GM06990 (cell line): ENCODE measurements around the gene LYRM4.

Experiments
- DNase-seq: peaks from one replicate; pipeline ENCODE4 v3.0.0-alpha.2; 2011; ENCODE audit not compliant: insufficient read length; ENCODE audit errors: extremely low read depth
- H3K27me3 ChIP-seq: replicated peaks from 2 replicates; pipeline ENCODE4 v1.6.0; 2011; ENCODE audit warnings: low read length; ENCODE audit not compliant: control insufficient read depth, insufficient read depth
- H3K36me3 ChIP-seq: 2 replicates; pipeline ENCODE4 v1.5.1; 2011; ENCODE audit warnings: low read length; ENCODE audit not compliant: control insufficient read depth, insufficient read depth
- H3K4me3 ChIP-seq: replicated peaks from 2 replicates; pipeline ENCODE4 v1.5.1; 2011; ENCODE audit warnings: low read depth, mild to moderate bottlenecking, control low read depth, low read length
- TF ChIP-seq, protein P1 (sequence below): IDR thresholded peaks from 2 replicates; pipeline ENCODE4 v1.5.1; 2011; ENCODE audit warnings: low read length, control low read depth, mild to moderate bottlenecking, inconsistent platforms; ENCODE audit not compliant: insufficient read depth, poor library complexity, severe bottlenecking

The LYRM4 gene

GRCh38 chr6:5108536-5109150 lies 152.1 kb downstream of the LYRM4 start:
- no peak for DNase-seq
- TF ChIP-seq, protein P1, sequence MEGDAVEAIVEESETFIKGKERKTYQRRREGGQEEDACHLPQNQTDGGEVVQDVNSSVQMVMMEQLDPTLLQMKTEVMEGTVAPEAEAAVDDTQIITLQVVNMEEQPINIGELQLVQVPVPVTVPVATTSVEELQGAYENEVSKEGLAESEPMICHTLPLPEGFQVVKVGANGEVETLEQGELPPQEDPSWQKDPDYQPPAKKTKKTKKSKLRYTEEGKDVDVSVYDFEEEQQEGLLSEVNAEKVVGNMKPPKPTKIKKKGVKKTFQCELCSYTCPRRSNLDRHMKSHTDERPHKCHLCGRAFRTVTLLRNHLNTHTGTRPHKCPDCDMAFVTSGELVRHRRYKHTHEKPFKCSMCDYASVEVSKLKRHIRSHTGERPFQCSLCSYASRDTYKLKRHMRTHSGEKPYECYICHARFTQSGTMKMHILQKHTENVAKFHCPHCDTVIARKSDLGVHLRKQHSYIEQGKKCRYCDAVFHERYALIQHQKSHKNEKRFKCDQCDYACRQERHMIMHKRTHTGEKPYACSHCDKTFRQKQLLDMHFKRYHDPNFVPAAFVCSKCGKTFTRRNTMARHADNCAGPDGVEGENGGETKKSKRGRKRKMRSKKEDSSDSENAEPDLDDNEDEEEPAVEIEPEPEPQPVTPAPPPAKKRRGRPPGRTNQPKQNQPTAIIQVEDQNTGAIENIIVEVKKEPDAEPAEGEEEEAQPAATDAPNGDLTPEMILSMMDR = no peak
- Histone ChIP-seq H3K27me3 (no peaks in the 10 kb centered on the region), H3K36me3 (no peaks in the 10 kb centered on the region; the same call in none of the 2 replicates), H3K4me3 (no peak overlapping the region)

DNA sequence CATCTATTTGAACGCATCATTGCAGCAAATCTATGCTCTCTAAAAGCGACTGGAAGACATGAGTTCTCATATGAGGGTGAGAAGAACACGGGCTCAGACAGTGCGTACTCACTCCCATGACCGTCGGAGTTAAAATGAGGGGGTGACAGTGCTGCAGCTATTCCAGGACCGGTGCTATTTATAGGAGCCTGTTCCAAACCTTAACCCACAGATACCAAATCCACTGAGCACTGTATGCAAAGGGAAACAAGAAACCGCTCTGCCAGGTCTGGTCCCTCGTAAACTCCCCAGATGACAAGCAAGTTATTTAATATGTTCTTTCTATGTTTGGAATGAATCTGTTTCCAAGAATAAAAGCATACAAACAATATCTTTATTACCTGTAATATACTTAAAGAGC lies 152.7 kb downstream of the LYRM4 start:
- H3K4me3 ChIP-seq = no peak overlapping the region
- no peaks in the 10 kb centered on the region for H3K27me3 ChIP-seq
- TF ChIP-seq, protein P1 = no peak
- DNase-seq = no peak
- no peaks in the 10 kb centered on the region; the same call in none of the 2 replicates for H3K36me3 ChIP-seq

GRCh38 chr6:5107341-5107740 lies 153.4 kb downstream of the LYRM4 start:
- TF ChIP-seq, protein P1 = no peak
- no peaks in the 10 kb centered on the region; the same call in none of the 2 replicates for H3K36me3 ChIP-seq
- H3K27me3 ChIP-seq = no peaks in the 10 kb centered on the region
- no peak for DNase-seq
- H3K4me3 ChIP-seq = no peak overlapping the region

- DNase-seq = no peak
- Histone ChIP-seq H3K36me3 (no peaks in the 10 kb centered on the region; the same call in none of the 2 replicates), H3K27me3 (no peaks in the 10 kb centered on the region), H3K4me3 (no peak overlapping the region)
- TF ChIP-seq, protein P1 = no peak
Measured at GRCh38 chr6:5105146-5105545, 155.6 kb downstream of the LYRM4 start.

DNA sequence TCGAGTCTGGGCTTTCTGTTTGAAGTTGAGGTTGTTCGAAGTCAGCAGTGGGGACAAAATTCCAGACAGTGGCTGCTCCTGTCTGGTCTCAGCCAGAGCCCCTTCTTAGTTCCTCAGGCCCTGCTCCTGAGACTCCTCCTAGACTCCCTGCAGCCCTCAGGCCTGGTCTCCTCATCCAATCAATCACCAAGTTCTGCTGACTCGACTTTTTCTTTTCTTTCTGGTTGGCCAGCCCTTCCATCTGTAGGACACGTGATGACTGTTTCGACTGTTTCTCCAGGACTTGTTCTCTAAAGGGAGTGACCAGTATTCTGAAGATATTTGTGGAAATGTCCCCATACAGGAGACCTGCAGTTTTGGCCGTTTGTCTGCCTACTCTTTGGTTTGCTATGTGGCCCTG lies 156.1 kb downstream of the LYRM4 start:
- Histone ChIP-seq H3K4me3 (no peak overlapping the region), H3K27me3 (no peaks in the 10 kb centered on the region), H3K36me3 (no peaks in the 10 kb centered on the region; the same call in none of the 2 replicates)
- TF ChIP-seq, protein P1 = no peak
- DNase-seq = no peak

- DNase-seq = no peak
- Histone ChIP-seq H3K4me3 (no peak overlapping the region), H3K36me3 (no peaks in the 10 kb centered on the region), H3K27me3 (no peaks in the 10 kb centered on the region)
- TF ChIP-seq, protein P1 = no peak
Measured at GRCh38 chr6:5103250-5103649, 157.5 kb downstream of the LYRM4 start.
